DMS53 treated with DMSO at 0.1 percent for 48 hours (cell line): ENCODE results near the gene PDGFC.

Experiments
- DNase-seq: peaks from one replicate; lab custom pipeline; 2025; ENCODE audit not compliant: unreplicated experiment; lab: John Stamatoyannopoulos, UW

Gene PDGFC, protein sequence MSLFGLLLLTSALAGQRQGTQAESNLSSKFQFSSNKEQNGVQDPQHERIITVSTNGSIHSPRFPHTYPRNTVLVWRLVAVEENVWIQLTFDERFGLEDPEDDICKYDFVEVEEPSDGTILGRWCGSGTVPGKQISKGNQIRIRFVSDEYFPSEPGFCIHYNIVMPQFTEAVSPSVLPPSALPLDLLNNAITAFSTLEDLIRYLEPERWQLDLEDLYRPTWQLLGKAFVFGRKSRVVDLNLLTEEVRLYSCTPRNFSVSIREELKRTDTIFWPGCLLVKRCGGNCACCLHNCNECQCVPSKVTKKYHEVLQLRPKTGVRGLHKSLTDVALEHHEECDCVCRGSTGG

DNA sequence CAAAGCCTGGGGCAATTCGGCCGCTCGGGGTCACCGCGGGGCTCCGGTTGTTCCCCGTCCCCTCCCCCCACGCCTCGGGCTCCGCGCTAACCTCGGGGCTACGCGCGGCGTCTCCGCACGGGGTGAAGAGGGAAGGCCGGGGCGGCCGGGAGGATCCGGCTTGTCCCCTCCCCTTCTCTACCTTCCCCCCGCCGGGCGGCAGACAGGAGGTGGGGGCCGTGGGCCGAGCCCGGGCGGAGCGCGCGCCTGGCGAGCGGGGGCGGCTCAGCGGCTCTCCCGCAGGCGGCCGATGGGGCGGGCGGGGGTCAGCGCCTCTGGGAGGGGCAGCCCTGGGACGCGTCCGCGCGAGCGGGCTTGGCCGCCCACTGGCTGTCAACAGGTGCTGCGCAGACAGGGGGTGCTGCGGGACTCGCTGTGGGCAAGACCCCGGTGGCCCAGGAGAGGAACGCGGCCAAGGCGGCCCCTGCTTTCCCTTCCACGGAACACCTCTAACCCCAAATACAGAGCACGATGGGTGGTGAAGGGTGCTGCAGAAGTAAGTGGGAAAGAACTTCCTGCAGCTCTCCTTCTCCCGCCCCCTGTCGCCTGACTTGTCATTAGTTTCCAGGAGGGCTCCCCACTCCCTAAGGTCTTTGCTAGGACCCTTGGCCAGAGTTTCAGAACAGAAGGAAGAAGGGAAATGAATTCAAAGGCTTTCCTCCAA is at the start of gene PDGFC:
Gene PDGFC, minus strand, starts transcription at position 124 of the 703 bp plus-strand sequence. CDS start 896 bp downstream, outside the sequence.
- DNase-seq, result no peak

DNA sequence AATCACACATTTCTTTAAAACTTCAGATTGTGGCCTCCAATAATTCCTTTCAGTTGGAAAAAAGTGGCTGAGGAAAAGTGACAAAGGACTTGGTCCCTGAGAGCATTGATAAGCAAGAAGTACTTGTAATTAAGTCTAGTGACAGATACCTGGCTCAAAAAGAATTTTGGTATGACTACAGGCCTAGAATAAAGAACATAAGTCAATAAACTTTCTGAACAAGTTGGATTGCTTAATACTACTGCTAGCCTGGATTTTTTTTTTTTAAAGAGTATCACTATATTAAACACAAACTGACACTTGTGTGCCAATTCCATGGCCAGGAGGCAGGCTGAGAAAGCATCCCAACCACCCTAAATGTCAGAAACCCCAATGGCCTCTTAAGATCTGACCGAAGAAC is 49.3 kb upstream of the PDGFC start:
- DNase-seq, result no peak

DNA sequence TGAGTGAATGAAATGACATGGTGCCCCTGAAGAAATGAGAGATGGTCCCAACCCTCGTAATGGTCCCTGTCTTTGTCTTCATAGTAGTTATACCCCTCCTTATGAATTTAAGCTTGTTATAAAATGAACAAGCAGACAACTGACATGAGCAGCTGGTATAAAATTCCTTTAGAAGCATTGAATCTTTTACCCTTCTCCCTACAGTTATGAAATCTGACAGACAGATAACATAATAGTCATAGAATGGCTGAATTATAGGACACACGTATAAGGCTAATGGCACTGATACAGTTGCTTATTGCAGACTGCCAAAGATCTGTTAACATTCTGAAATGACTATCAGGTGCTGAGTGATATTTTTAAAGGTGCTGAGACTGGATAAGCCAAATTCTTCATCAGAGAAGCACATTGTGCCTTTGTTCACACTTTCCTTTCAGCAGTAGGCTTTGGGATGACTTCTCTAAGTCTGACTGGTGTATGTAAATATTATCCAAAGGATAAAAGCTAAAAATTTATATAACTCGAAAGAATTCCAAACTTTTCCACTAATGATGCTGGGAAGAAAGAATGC is 47.4 kb upstream of the PDGFC start:
- DNase-seq, result no peak

DNA sequence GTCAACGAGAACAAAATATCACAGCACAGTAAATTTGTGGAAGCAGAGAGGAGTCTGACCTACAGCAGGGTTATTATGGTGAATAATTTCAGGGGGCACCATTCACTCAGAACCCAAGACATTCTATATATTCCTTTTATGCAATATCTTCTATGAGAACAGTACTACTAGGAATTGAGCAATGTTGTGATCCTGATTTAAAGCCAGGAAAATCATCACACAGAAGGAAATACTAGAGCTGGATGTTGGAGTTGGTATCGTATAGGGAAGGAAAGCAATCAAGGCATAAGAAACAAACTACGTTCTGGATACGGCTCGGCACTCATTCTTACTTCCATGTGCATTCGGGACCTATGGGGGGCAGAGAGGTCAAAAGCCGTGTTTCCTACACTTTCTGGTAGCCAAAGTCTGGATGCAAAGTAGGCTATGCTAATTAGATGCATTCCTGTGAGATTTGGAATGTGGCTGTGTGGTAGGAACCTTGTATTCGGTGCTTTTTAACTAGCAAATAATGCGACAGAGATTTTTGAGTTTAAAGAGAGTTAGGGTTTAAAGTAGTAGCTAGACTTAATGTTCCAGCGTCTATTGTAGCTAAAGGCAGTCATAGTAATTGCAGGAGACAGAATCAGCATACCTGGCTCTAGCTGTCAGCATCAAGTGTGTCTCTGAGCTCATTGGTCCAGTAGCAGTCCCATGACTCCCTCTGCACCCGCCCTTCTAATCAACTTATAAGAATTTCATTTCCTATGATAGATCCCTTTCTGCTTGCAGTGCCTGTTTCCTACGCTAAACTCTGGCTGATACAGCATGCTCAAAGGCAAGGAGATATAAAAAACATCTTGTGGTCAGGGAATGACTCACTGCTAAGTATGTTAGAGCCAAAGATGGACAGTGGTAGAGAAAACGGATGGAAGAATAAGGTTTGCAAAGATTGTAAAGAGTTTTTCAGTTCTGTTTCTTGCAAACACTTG is 43.3 kb upstream of the PDGFC start:
- DNase-seq, result no peak

DNA sequence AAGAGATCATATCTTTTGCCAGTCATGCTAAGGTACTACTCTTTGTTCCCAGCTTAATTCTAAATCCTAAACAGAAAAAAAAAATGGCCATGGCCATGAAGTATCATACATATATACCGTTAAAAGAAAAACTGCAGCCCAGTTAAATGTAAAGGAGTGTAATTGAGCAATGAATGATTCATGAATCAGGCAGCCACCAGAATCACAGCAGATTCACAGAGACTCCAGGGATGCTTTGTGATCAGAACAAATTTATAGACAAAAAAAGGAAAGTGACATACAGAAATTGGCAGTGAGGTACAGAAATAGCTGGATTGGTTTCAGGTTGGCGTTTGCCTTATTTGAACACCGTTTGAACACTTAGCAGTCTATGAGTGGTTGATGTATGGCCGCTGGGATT is 42.1 kb upstream of the PDGFC start:
- no peak for DNase-seq

DNA sequence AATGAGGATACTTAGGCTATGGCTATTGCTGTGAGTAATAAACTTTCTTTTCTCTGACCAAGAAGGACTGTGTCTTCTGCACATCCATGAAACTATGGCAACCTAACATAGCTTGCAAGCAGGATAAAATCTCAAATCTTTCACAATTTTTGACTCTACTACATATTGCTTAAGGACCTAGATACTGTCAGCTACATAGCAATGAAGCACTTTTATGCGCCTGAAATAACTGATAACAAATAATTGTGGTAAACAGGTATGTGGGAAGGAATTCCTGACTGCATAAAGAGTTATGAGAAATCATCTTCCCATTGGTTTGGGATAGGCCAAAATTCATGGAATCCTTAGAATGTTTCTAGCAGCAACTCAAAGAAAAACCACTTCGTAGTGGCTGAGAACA is 41.2 kb upstream of the PDGFC start:
- no peak for DNase-seq

DNA sequence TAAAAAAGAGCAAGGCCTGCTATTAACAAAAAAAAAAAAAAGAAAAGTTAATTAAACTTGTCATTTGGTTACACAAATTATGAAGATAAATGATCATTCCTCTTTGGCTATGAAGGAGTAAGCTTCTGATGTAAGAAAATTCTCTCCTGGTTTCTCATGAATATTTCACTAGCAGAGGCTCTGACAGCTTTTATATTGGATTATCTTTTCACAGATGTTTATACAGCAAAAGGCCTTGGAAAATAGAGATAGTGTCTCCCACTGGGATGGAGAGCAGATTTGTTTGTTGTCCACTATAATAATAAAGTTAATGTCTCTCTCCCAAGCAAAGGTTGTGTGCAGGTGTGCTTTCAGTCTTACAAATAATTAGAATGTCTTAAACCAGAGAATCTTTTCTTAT is 40.7 kb upstream of the PDGFC start:
- no peak for DNase-seq

DNA sequence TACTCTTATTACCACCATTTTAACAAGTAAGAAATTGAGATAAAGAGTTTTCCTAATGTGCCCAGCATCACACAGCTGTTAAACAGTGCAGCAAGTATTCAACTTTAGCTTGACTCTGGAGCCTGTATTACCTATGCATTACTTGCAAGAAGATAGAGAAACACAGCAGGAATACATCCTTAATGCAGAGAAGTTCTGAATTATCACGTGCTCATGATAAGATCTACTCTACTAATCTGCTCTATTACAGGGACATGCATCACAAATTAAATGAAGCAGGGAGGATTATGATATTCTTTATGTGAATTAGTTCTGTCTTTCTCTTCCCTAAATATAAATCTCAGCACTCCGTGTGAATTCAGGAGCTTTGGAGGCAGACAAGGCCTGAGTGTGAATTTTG is 39.0 kb upstream of the PDGFC start:
- no peak for DNase-seq

DNA sequence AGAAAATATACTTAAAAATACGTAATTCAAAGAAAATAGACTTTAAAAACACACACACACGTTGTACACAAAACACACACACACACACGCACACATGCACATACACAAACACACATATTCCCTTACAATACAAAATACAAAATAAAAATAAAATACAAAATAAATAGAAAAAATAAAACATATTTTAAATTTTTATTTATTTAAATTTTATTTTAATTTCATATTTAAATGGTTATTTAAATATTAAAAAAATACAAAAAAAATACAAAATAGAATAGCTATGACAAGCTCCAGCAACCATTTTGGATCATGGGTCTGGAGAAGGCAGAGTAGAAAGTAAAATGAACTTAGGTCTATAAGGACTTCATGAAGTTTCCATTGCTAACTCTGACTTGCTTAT is 34.2 kb upstream of the PDGFC start:
- DNase-seq, result no peak

DNA sequence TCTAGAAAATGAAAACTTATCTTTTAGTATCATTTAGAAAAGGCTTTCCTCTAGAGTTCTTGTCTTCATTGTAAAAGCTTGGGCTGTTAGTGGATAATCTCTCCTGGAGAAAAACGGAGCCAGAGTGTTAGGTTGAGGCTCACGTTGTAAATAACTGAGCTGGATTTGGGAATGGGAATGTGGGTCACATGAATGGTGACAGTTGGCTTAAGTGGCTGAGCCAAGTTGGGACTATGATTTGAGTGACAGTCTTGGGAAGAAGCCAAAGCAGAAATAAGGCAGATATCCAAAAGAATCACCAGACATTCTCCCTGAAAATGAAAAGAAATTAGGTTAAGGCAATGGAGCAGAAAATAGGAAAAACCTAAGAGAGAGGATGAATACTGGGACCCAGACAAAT is 33.6 kb upstream of the PDGFC start:
- DNase-seq, result no peak

DNA sequence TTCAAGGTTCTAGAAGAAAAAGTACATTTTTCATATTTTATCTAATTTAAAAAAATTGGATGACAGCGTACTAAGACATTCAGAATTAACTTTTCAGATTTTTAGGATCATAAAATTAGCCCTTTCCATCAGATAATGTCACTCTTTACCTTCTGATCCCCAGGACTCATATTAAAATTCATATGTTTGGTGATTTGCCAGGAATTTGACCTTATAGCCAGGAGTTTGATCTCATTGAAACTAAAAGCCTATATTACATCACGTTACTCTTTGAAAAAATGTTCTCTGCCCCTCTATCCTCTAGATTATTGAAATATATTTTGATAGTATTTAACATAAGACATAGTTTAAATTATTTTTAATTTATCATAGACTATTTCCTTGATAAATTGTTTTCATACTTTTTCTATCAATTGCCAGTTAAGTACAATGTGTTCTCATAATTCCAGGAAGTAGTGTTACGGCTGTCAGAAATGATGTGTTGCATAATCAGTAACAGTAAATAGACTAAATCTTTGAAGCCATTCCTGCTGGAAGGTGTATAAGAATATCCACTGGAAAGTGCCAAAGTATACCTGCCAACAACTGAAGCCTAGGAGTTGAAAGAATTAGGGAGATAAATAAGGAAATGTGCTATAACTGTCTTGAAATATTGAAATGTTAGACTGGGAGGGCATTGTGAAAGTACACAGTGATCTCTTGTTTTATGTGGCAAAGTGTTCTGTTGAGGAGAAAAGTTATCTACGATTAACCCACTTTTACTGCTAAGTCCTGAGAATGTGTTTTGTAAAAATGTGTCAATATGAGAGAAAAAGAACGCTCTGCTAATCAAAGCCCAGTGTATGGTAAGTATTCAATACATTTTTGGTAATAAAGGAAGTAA is 32.9 kb upstream of the PDGFC start:
- DNase-seq, result no peak

DNA sequence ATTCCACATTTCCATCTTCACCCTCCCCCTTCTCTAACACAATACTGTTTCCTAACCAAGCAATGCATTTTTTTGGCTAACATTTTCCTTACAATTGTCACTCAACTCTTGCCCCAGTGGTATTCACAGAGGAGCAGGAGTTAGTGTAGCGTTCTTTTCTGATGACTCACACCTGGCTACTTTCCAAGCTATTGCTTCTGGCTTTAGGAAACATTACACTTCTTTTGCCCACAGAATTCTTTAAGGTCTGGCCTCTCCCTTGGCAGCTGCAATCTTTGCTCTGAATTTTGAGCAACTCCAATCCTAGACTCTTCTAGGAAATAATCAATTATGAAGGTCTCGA is 27.5 kb upstream of the PDGFC start:
- DNase-seq, result peak; percentile 27

DNA sequence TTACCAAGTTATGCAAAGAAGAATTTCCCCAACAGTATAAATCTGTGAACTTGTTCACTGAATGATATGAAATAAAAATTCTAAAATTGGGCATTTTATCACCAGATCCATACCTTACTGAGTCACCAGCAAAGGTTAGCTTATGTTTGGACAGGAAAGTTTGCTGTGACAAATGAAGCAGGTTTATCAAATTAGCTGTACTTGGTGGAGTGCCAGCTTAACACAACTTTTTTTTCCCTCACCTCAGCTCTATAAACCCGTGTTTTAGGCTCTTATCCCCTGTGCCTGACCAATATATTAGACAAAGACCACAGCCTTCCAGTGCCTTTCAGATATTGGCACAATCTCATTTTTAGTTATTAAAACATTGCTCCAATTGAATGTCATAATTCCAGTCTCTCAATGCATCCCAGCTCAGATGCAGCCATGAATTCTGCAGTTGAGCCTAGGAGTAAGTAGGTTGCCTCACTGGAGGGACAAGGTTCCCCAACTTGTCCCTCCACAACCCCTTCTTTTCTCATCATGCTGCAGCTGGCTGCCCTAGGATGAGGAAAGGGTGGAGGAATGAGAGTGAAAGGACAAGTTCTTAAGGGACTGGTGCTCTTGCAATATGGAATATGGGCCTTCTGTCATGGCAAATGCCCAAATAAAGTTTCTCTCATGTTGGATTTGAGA is 27.0 kb upstream of the PDGFC start:
- no peak for DNase-seq

DNA sequence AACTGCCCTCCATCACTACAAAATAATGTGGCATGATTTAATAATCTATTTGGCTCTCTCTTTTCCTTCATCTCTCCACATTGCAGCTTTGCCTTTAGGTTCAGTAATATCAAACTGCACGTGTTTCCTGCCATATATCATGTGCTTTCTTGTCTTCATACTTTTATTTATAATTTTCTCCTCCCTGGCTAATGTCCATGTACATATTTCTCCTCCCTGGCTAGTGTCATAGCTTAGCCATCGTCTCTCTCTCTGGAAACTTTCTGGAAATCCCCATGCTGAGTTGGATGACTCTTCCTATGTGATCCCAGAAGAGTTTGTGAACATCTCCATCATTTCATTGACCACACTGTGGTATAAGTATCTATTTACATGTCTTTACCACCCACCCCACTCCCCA is 21.3 kb upstream of the PDGFC start:
- no peak for DNase-seq

DNA sequence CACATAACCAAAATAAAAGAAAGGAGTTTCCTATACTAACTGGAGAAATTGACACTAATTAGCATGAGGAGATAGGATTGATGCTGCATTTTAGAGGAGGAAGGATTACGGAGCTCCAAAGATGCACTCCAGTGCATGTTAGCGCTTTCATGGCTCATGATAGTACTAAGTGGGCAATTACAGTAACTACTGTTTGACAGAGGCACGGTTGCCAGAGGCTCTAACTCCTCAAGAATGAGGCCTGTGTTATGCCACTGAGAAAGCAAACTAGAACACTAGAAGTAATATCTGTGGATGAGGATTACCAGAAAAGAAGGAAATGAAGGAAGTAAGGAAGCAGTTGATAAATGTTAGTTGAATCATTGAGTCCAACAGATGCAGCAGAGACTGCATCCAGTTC is 19.6 kb upstream of the PDGFC start:
- DNase-seq, result no peak

DNA sequence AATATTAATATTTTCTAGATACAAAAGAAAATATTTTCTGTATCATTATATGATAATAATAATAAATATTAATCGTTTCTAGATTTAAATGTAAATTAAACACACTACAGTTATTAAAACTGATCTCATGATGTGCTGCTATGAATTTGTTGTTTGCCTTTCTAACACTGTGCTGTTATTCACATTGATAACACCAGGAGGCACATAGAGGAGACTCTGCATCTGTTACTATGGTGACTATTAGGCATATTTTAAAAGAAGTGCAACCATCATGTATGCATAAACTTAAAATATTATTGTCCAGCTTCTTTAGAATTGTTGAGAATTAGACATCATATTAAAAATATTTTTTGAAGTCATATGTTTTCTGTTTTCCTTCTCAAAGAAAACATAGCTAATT is 11.8 kb upstream of the PDGFC start:
- DNase-seq, result no peak

DNA sequence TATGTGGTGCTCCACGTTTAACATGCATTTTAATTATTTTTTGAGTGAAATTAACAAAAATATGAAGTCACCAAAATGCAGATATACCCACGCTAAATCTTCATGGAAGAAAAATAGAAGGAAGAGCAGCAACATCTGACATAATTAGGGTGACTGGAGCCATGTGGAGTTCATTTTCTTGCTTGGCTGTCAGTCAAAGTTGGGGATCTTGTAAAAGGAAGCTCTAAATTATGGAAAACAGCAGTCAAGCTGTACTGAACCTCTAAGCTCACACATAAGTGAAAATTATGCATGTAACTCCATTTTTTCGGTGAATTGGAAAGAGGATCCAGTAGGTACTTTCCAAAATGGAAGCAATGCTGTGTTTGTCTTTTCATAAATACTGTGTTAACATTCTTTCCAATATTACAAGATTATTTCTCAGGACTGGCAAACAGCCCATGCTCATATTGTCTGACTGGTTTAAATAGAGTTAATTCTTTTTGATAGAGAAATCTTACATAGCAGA is 9.7 kb upstream of the PDGFC start:
- no peak for DNase-seq

DNA sequence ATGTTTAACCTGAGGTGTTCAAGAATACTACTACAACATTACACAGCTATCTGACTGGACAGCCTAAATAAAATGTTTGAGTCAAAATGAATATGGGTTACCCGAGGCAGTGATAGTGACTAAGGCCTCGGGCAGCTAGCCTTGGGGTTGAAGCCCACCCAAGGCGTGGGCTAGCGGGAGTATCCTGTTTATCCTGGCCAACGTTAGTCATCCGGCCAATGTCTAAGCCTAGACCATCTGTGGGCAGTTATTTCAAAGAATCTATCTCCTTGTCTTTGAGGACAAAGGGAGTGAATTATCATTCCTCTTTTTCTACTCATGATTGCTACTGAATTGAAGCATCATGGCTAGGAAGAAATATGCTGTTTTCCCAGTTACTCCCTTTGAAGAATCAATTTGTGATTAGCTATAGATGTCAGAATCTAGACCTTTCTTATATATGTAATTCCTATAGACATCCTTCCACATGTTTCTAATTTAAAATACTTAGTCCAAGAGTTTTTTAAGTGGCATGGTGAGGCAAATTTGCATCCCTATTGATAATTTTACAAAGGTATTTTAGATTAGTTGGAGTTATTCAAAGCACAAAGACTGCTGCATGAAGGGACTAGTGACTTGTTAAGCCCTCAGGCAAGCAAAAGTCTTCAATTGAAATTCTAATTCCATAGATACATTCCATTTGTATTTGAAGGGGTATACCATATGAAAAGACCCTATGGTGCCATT is 6.0 kb upstream of the PDGFC start:
- no peak for DNase-seq

DNA sequence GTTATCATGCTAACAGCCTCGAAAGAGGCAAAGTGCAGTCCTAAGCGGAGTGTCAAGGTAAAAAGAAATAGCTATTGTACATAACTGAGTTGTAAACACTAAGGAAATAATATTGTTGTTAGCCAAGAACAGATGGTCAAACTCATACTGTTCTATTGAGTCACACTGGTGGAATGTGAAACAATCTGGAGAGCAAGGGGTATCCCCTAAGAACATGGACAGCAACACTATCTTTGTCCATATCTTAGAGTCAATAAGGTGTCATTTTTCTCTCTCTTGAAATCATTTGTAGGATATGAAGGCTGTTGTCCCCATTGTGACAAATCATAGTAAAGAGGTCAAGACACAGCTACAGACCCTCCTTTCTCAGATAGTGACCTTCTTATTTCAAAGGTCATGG is 4.5 kb upstream of the PDGFC start:
- no peak for DNase-seq
